Right lung (tissue), 10 donors: ENCODE measurements around the gene PUS7L. TPM values are rescaled to one million over a fixed set of nuclear protein-coding genes. Genes with fewer than 3 reads are reported as not detected.

Source experiments
- DNase-seq, 2 donors: peaks; one replicate each; pipeline ENCODE4 v3.0.0-alpha.2; 2013
- long read RNA-seq, 8 donors: transcript quantifications; one replicate each; lab custom pipeline, GENCODE V29; 2026
- polyA plus RNA-seq, 5 donors: library from polyadenylated mRNA; unstranded; fragments of 120-200 nt; gene quantifications; one replicate each; pipeline versions ENCODE4 v1.2.1 to v1.2.3, GENCODE V29; 2013; ENCODE audit warnings: inconsistent platforms in 1 of 5, low replicate concordance in 1 of 5; ENCODE audit not compliant: insufficient read length in 5 of 5, insufficient read depth in 1 of 5

The PUS7L gene, protein sequence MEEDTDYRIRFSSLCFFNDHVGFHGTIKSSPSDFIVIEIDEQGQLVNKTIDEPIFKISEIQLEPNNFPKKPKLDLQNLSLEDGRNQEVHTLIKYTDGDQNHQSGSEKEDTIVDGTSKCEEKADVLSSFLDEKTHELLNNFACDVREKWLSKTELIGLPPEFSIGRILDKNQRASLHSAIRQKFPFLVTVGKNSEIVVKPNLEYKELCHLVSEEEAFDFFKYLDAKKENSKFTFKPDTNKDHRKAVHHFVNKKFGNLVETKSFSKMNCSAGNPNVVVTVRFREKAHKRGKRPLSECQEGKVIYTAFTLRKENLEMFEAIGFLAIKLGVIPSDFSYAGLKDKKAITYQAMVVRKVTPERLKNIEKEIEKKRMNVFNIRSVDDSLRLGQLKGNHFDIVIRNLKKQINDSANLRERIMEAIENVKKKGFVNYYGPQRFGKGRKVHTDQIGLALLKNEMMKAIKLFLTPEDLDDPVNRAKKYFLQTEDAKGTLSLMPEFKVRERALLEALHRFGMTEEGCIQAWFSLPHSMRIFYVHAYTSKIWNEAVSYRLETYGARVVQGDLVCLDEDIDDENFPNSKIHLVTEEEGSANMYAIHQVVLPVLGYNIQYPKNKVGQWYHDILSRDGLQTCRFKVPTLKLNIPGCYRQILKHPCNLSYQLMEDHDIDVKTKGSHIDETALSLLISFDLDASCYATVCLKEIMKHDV
- 10 to 100 TPM in 4 of 5 donors, 1 to 10 TPM in 1; 6.4 to 17.8 (median 14.8) TPM for polyA plus RNA-seq
- long read RNA-seq, donor 1, partial matches to known transcripts, result 0 of 2 reads
- long read RNA-seq, donor 1, other reads (novel, unspliced or antisense), result 0 of 2 reads
- long read RNA-seq, donor 2, result 0 reads
- long read RNA-seq, donor 3, result 0 reads
- long read RNA-seq, donor 4, full-length matches to known transcripts, result 1 of 8 reads
- long read RNA-seq, donor 4, partial matches to known transcripts, result 7 of 8 reads
- long read RNA-seq, donor 4, other reads (novel, unspliced or antisense), result 0 of 8 reads
- long read RNA-seq, donor 5, partial matches to known transcripts, result 0 of 2 reads
- long read RNA-seq, donor 5, other reads (novel, unspliced or antisense), result 0 of 2 reads
- long read RNA-seq, donor 6, full-length matches to known transcripts, result 2 of 2 reads
- long read RNA-seq, donor 6, partial matches to known transcripts, result 0 of 2 reads
- long read RNA-seq, donor 6, other reads (novel, unspliced or antisense), result 0 of 2 reads
- long read RNA-seq, donor 7, partial matches to known transcripts, result 12 of 13 reads
- long read RNA-seq, donor 7, other reads (novel, unspliced or antisense), result 0 of 13 reads
- long read RNA-seq, donor 8, result 0 reads

DNA sequence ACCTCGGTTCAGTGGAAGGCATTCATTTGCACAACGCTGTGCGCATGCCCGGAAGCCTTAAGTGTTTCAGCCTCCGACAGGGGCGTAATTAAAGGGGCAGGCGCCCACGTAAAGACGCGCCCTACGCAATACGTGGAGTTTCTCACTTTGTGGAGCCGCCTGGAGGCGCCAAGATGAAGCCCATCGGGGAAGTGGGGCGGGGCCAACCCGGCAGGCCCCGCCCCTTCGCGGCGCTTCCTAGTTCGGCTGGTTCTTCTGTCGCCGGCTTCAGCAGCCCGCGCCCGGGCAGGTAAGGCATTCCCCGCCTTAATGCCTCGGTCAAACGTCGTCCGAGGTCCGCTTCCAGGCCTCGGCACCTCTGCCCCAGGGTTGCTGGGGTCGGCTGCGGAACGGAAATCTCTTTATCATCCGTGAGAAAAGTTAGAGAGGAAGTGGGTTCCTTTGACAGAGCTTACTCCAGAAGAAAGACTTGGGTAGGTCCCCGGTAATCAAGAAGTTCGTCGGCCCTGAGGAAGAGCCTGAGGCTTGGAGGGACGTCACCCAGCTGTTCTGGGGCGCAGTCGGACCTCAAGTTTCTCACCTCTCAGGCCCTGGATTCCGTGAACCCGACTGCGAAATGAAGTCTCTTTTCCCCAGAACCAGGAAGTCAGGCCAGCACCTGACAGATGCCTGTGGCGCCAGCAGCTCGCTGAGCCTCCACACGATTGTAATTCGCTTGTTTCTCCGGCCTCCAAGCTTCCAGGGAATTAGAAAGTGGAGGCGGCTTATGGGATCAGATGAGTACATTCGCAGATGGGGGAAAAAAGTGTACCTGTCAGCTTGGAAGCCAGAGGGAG lies at the start of gene PUS7L, which contains the start of gene IRAK4:
Gene PUS7L (minus strand): TSS at position 63 of the 836 bp plus-strand sequence. CDS start 3,545 bp downstream, outside the sequence.
Gene IRAK4 (plus strand): TSS at position 224 of the 836 bp plus-strand sequence. CDS start 9,161 bp downstream, outside the sequence.
- peak; percentile 95 to 97 for DNase-seq

DNA sequence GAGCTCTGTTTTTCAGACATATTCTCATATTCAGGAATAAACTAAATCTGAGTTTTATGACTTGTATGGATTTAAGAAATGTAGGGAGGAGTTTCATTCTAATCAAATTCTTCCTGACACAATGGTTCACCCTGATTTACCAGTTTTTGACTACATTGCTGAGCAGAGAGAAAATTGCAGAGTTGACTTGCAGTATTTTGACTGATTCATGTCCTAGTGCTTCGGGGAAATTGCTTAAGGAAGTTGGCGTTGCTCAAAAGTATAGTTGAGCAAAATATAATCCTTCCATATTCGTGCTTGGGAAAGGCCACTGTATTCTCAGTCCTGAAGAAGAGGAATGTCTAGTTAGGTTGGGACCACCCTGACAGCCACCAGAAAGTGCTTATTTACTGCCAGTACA lies 48.8 kb upstream of the PUS7L start:
- no peak for DNase-seq

DNA sequence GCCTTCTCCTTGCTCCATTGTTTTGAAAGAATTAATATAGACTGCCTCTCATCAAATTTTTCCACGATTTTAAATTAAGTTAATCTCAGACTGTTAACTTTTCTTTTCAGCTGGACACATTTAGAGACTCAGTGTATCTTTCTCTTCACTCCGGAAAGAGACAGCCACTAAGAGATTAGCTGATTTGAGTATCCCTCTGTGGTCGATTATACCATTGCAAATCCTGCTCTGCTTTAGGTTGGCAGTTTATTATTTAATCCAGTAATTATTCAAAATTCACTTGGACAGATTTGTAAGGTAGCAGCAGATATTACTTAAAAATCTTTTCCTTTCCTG lies 48.1 kb upstream of the PUS7L start:
- DNase-seq, result no peak

DNA sequence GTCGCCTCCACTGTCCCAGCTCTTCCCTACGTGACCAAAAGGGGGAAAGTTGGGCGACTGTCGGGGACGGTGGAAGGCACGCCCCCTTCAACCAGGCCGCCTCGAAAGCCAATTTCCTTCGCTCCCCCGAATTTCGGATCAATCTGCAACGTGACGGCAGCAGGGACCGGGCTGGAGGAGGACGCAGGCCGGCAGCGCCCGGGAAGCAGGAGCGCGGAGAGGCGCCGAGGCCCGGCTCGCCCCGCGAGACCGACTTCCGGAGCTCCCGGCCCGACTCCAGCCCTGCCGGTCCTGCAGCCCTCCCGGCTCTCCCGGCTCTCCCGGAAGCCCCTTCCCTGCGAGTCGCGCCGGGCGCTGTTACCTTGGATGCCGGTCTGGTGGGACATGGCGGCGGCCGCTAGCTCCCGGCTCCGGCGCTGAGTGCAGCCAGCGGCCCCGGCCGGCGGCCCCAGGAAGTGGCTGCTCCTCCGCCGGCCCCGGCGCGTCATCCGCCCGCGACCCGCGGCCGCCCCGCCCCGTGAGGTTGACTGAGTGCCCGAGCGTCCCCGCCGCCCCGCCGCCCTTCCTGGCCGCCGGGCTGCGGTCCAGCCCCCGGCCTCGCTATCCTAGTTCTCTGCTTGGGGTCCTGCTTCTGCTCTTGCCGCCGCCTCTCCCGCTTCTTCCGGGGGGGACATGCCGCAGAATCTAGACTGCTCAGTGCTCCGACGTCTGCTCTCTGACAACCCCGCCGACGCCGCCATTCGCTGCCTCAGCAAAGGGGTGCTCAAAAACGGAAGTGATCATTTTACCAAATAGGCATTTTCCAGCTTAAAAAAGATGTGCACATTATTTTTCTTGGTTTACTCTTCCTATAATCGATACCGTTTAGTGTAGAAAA lies 47.5 kb upstream of the PUS7L start, which contains the start of gene TWF1:
Gene TWF1 (minus strand): TSS at position 458 of the 877 bp plus-strand sequence. CDS start 72 bp downstream, at position 386.
- DNase-seq, result peak; percentile 86 to 91

DNA sequence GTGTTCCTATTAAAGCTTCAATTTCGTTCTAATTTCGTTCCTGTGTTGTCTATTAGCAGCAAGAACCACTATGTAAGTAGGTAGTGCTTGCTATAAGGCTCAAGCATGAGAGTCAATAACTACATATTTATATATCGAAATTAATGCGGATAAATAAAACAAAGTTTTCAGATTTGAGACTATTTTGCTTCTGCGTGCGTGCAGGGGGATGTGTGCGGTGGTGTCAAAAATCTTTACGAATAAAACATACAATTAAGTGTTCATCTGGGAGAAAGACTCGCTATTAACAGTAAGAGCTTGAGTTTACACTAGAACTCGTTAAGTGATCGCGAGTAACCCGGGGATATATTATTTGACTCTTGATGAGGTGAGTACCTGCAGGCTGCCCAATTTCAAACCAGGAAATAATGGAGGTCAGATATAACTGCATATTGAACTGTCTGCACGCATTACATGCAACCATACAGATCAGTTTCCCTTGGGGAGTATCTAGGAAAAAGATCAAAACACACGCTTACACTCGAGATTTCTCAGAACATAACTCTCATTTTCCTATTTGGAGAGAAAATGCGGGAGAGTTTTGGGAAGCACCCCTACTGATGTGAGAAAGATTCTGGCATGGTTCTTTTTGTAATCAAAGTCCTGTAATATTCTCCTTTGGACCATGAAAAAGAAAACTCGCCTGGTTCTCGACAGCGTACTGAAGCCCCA lies 46.7 kb upstream of the PUS7L start:
- peak in 1 of 2 donors; percentile 21 for DNase-seq

DNA sequence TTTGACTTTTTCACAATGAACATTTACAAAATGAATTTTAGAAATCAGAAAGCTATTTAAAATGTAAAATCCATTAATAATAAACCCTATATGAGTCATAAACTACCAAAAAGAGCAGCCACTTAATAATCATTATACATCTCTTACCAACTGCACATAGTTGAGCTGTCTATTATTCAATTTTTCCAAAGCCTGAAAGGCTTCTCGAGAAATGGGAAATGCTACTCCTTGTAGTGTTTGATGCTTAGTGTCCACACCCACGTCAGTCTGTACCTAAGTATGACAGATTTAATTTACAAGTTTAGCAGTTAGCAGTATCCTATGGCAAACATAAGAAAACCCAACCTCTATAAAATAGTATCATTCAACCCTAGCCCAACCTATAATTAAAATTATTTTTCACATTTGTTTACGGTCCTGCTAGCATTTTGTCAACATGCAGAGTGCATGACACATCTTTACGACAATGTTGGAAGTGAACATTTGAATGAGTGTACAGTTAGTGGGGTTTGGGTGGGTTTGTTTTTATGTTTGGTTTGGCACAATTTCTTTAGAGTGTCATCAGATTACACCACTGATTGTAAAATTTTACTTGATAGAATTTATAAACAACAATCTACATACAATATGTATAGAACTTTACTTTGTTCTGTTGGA lies 39.1 kb upstream of the PUS7L start:
- no peak for DNase-seq

DNA sequence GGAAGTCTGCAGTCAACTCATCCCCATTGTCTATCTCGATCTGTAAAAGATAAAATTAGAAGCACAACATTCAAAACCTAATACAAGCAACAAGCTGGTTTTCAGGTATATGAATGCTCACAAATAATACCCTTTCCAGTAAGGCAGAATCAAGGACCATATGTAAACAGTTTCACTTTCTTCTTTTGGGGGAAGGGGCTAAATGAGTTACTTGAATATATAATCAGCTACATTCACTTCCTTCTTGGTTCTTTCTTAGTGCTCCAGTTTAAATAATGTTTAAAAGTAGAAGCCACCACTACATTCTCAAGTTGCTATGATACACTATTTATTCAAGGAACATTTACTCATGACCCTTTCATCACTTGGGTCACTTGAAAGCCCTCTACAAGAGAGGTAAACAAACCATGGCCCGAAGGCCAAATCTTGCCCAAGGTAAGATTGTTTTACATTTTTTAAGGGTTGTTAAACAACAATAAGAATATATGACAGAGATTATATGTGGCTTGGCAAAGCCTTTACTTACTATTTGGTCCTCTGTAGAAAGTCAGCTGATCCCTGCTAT lies 37.2 kb upstream of the PUS7L start:
- DNase-seq, result peak; percentile 43 to 44

DNA sequence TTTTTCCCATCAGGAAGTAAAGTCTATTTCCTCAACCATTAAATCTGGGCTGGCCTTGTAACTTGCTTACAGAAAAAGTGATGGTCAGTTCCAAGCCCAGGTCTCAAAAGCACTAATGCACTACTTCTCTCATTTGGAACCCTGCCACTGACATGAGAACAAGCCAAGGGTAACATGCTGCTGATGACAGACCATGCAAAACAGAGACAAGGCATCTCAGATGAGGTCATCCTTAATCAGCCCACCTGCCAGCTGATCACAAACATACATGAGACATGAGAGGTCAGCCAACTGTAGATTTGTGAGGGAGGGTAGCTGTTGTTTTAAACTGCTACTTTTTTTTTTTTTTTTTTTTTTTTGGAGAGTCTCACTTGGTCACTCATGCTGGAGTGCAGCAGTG lies 31.4 kb upstream of the PUS7L start:
- DNase-seq, result no peak

DNA sequence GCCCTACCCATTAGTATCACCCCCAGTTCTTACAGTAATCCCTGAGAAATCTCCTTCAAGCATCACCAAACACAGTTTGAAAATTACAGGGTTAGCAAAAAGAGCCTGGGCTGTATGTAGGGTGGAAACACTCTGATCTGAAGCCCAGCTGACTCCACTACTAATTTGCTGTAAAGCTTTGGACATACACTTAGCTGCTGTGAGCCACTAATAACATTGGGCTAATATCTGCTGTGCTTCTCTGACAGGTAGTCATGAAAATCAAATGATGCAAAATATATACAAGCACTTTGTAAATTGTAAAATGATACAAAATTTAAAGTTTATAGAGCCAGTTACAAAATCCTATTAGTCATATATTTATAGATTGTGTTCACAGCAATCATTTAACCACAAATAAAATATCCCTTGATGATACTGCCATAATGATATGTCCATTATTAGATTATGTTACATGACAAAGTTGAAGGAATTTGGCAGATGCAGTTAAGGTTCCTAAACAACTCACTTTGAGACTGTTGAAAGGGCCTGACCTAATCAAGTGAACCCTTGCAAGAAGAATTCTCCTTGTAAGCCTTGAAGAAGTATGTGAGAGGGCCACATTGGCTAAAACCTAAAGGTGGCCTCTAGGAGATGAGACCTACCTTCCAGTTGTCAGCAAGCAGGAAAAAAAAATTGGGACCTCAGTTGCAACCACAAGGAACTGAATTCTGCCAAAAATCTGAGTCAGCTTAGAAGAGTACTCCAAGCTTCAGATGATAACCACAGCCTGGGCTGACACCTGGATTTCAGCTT lies 28.5 kb upstream of the PUS7L start:
- DNase-seq, result no peak

DNA sequence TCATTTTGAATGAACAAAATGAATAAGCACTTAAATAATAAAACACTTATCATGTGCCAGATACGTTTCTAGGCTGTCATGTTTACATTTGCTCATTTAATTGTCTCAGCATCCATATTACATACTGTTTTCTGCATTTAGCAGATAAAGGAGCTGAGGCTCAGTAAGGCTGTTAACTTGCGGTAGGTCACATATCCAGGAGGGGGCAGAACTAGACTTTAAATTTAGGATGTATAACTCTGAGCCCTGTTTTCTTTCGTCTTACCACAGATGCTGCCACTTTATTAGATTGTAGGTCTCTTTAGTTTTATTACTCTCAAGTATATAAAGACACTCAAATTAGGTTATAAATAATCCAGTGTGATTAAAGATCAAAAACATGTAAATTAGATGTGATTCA lies 17.9 kb upstream of the PUS7L start:
- peak in 1 of 2 donors; percentile 15 for DNase-seq

DNA sequence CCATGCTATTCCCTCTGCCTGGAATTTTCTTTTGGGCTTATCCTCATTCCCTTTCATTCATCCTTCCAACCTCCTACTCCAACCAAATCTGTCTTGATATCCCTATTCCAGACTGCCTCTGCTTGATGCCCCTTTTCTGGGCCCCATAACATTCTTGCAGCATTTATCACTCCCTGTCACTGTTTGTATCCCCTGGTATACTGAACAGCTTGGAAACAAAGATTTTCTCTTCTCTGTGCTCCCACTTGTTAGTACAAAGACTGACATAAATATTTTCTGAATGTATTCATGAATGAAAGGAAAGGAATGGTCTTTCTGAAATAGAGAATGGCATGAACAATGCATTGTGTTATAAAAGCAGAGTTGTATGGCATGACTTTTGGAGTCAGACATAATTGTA lies 7.7 kb upstream of the PUS7L start:
- DNase-seq, result no peak

DNA sequence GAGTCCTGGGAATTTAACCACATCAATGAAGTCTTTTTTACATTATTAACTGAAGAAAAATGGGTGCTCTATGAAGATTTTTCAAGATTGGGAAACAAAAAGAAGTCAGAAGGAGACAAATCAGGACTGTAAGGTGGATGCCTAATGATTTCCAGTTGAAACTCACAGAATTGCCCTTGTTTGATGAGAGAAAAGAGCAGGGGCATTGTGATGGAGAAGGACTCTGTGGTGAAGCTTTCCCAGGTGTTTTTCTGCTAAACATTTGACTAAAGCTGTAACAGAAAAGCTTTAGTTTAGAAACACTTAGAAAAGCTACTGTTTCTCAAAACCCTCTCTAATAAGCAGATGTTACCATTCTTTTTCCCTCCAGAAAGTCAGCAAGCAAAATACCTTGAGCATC lies 5.9 kb upstream of the PUS7L start:
- no peak for DNase-seq

DNA sequence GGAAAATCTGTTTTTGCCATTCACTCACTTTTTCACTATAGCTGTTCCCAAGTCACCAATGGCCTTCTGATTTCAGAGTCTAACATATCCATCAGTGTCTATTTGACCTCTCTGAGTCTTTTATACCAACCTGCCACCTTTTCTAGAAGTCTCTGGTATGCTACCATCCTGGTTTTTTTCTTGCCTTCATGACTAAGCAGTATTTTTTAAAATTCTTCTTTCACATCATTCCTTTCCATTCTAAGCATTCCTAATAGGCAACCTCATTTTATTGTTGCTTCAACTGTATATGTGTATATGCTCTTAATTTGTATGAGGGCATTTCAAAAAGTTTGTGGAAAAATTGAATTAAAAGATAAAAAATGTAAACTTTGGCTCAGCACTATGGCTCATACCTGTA lies 5.2 kb upstream of the PUS7L start:
- DNase-seq, result no peak

DNA sequence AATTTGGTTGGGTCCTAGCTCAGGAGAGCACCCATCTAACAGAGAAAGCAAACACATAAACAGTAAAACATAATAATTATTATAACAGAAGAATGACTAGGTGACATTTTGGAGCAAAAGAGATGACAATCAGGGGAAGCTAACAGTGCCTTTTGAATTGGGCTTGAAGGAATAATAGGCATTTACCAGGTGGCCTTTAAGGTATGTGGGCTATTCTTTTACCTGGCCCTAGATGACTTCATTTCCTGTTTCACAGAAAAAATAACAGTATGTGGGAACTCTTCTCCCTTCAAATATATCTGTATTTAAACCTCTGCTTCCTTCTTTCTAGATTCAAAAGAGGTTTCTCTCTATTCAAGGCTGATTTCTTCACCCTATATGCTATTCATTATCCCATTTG lies 4.0 kb upstream of the PUS7L start:
- DNase-seq, result no peak

DNA sequence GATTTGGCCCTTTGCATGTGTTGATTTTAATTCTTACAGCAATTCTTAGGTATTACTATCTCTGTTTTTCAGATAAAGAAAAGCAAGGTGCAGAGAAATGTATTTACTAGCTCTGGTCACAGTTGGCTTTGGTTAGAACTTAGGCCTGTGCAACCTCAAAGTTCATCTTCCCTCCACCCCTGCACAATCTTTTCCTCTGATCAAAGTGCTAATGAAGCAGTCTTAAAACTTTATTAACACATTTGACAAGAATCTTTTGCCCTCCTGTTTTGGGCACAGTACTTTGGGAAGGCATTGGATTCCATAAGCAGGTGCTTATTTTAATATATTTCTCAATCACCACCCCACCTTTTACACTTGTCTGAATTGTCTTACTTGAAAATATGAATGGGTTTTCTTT lies 2.9 kb upstream of the PUS7L start:
- no peak for DNase-seq

DNA sequence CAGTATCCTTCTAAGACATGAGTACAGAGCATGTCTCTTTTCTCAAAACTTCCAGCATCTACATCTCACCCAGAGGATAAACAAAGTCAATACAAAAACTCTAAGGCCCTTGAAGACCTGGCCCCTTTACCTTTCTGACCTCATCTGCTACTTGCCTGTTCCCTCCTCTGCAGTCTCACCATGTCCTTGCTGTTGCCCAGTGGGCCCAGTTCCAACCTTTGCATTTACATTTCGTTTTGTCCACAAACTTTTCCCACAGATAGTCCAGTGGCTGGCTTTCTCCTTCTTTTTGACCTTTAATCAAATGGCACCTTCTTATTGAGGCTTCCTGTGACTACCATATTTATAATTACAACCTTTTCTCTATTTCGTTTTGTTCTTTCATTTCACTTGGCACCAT lies 1.8 kb upstream of the PUS7L start:
- no peak for DNase-seq

DNA sequence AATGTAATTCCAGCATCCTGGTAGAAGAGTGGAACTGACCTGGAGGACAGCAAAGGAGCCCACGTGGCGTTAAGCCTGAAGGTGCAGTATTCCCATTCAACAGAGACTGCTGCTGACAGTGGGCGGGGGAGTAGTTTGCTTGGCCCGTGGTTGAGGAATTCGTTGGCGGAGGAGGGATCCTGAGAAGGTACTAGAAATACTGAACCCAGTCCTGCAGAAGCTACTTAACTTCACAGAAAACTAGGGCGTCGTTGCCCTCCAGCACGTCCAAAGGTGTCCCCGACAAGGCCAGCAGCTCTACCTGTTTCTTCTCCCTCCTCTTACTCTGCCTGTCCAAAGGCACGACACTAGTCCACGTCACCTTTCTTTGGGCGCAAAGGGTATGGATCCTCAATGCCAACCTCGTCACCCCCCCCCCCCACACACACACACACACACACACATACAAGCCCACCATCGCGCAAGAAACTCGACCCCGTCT lies 303 bp downstream of the PUS7L start:
- DNase-seq, result peak in 1 of 2 donors; percentile 48
